COLO668 (cell line): ENCODE data around the gene GPR89B.
"Not testable (repeated sequence)": the region's sequence is repeated elsewhere in the genome, so short reads cannot be mapped to it uniquely, and the experiment has no call there.

Source experiments
- DNase-seq: peaks from one replicate; lab custom pipeline; 2025; ENCODE audit not compliant: unreplicated experiment; lab: John Stamatoyannopoulos, UW

GPR89B gene

GRCh38 chr1:147935296-147935695, 7.1 kb downstream of the GPR89B start:
- not testable (repeated sequence) for DNase-seq

DNA sequence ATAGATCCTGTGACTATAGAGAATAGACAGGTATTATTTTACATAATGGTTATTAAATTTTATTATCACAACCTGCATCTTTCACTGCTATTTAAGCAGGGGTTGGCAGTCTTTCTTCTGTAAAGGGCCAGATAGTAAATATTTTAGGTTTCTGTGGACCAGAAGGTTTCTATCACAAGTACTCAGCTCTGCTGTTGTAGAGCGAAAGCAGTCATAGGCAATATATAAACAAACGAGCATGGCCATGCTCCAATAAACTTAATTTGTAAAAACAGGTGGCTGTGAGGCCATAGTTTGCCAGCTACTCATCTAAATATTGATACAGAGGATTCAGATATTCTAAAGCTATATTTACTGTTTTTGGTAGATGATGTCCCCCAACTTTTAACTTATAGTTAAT, 12.2 kb downstream of the GPR89B start:
- DNase-seq: not testable (repeated sequence)

GRCh38 chr1:147942563-147942962, 14.3 kb downstream of the GPR89B start:
- not testable (repeated sequence) for DNase-seq

- not testable (repeated sequence) for DNase-seq
These were observed 21.3 kb downstream of the GPR89B start for GRCh38 chr1:147949517-147949916.

DNA sequence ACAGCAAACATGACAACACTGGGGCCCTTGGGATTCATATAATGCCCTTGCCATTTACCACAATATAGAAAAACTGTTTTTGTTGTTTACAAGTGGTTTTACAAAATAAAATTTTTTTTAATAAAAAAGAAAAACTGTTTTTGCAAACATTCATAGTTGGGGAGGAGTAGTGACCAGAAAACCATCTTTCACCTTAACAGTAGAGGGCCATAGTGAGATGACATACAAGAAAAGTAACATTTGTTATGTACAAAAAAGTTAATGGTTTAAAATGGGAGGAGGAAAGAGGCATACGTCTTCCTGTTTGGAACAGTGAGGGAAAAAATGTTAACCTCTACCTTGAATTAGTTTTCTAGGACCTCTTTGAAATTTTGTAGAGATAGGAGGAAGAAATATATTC, 30.7 kb downstream of the GPR89B start:
- not testable (repeated sequence) for DNase-seq

- DNase-seq: not testable (repeated sequence)
These were observed 31.5 kb downstream of the GPR89B start for GRCh38 chr1:147959680-147960079.

DNA sequence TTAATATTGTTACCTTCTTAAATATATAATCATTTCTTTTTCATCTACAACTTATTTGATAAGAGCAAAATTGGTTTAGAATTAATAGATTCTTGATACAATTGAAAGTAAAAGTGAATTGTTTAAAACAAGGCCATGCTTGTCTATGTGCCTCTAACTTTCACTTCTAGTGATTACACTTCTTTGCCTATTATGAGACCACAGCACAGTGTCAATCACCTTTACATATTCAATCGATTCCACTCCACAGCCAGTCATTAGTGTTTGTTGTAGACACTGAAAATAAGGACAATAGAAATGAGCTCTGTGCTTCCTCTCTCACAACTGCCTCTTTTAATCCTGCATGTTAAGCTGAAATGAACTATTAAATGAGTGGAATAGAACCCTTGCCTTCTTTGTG, 36.4 kb downstream of the GPR89B start:
- not testable (repeated sequence) for DNase-seq

DNA sequence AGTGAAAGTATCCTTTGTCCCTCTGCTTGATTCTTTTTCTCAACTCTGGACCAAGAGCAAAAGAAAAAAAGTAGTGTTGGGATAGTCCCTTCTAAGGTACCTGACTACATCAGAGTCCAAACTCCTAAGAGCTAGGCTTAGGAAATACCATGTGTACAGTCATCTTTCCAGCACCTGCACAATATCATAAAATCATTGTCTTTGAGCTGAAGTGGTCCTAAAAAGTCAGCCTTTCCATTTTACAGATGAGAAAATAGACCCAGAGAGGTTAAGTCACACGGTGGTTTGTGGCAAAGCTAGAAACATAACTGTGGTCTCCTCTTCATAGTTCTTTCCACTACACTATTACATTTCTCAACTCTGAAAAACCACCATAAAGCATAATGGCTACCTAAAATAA, 38.4 kb downstream of the GPR89B start:
- not testable (repeated sequence) for DNase-seq

- not testable (repeated sequence) for DNase-seq
These were observed 50.9 kb downstream of the GPR89B start for GRCh38 chr1:147978896-147979651.

DNA sequence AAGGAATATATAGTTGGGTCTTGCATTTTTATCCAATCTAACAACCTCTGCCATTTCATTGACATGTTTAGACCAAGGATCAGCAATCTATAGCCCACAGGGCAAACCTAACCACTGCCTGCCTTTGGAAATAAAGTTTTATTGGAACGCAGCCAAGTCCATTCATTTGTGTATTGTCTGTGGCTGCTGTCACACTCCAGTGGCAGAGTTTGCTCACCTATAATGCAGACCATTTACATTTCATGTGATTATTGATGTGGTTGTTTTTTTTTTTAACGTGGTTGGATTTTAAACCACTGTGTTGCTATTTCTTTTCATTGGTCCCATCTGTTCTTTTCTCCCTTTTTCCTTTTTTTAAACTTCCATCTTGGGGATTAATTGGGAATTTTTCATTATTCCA, 57.2 kb downstream of the GPR89B start:
- DNase-seq: peak; percentile 21

DNA sequence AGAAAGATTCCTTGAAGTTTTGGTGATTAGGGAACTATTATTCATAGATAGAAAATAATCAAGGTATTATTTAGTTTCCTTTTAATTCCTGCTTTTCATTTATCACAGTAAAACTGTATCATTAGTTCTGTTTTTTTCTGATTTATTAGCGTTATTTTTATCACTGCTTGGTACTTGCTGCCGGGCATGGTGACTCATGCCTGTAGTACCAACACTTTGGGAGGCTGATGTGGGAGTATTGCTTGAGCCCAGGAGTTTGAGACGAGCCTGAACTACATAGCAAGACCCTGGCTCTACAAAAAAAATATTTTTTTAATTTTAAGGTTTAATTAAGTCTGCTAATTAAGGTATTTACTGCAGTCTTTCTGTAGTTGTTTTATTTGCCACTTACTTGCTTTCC, 59.7 kb downstream of the GPR89B start:
- DNase-seq: not testable (repeated sequence)

DNA sequence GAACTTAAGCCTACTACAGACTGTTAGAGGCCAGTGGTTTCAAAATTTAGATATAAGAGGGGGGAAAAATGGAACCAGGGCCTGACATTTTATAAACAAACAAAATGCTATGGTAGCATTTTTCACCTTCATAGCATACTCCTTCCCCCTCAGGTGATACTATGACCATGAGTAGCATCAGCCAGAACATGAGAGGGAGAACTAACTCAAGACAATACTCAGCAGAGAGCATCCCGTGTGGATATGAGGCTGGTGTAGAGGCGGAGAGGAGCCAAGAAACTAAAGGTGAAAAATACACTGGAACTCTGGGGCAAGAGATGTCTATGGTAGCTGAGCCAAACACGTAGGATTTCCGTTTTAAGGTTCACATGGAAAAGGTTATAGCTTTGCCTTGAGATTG, 64.7 kb downstream of the GPR89B start:
- DNase-seq: not testable (repeated sequence)

- DNase-seq: not testable (repeated sequence)
These were observed 65.2 kb downstream of the GPR89B start for GRCh38 chr1:147993400-147993799.

GRCh38 chr1:147993825-147994615, 65.8 kb downstream of the GPR89B start:
- not testable (repeated sequence) for DNase-seq

DNA sequence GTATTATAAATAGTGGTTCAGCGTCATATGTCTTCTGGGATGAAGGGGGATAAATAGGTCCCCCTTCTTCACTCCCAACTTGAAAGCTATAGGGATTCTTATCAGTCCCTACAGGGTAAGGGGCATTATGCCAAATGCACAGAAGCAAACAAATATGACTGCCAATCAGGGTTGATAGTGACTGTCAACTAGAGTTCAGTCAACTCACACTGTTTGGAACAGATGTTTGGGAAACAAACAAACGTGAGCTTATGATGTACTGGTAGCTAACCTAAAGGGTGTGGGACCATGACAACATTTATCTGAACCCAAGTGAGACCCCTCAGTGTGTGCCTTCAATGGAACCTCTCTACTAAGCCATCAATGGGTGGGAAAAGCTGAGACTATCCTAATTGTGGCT, 67.9 kb downstream of the GPR89B start:
- not testable (repeated sequence) for DNase-seq

DNA sequence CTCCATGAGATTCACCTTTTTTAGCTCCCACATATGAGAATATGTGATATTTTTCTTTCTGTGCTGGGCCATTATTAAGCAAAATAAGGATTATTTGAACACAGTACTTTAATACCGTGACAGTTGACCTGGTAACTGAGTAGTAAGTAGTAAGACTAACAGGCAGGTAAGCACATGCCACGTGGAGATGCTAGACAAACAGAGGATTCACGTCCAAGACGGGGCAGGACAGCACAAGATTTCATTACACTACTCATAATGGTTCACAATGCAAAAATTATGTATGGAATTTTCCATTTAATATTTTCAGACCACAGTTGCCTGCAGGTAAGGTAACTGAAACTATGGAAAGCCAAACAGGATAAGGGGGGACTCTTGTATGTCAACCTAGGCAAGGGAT, 79.5 kb downstream of the GPR89B start:
- not testable (repeated sequence) for DNase-seq

- no peak for DNase-seq
These were observed 82.3 kb downstream of the GPR89B start for GRCh38 chr1:148010527-148010926.

DNA sequence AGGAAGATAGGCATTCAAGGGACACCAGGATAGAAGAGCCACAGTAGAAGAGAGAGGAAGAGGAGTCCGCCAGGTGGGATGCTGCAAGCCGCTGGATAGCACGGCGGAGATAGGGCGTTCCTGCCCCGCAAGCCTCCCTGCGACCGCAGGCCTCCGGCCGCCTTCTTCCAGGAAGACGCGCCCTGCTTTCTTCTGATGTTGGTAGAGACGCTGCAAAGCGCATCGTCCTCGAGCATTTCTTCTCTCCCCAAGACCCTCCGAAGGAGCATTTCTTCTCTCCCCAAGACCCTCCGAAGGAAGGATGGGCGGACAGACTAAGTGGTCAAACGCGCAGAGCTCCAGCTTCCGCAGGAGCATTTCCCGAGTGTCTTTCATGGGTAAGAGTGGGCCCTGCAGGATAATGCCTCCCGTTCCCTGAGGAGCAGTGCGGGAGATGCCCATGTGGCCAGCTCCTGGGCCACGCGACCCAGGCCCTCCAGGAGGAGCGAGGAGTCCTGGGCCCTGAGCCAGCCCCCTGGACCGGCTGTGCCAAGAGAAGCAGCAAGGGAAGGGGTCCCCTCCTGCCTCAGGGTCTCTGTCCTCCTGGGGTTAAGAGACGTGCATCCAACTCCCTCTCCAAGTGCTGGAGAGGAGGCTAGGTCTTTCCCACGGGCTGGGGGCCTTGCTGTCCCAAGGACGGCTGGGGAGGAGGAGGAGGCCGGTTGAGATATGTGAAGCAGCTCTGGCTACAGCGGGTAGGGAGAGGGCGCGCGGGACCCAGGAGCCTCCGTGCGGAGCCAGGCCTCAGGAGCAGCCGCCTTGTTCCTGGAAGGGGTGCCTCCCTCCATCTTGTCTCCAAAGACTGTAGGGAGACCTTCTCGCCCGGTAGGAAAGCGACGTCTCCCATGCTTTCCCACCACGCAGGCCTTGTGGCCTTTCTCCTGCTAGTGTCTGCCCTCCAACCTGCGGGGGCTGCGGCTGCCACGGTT, 85.2 kb downstream of the GPR89B start:
- DNase-seq: not testable (repeated sequence)

- DNase-seq: not testable (repeated sequence)
These were observed 86.3 kb downstream of the GPR89B start for GRCh38 chr1:148014289-148015200.

GRCh38 chr1:148024918-148025317, 96.7 kb downstream of the GPR89B start:
- DNase-seq: not testable (repeated sequence)
